Osteoblast (primary cell): ENCODE measurements around the gene RACK1. TPM values are rescaled to one million over a fixed set of nuclear protein-coding genes. Genes with fewer than 3 reads are reported as not detected.
A peak's percentile ranks its signal among the peaks of the same experiment; 100 is the strongest.

Experiments used
- DNase-seq: peaks from one replicate; pipeline ENCODE4 v3.0.0; 2011; ENCODE audit warnings: low spot score, mixed read lengths; ENCODE audit not compliant: insufficient read length; ENCODE audit errors: missing footprints
- H2AFZ ChIP-seq: 2 replicates; pipeline ENCODE4 v1.6.0; 2011; ENCODE audit warnings: mild to moderate bottlenecking, low read length
- H3K27ac ChIP-seq: 2 replicates; pipeline ENCODE4 v1.5.1; 2011; ENCODE audit warnings: mild to moderate bottlenecking, low read depth, low read length, moderate library complexity
- H3K27me3 ChIP-seq: 2 replicates; pipeline ENCODE4 v1.6.0; 2012; ENCODE audit warnings: mild to moderate bottlenecking, control low read depth, inconsistent platforms, low read length, moderate library complexity; ENCODE audit not compliant: insufficient read depth
- H3K36me3 ChIP-seq: 2 replicates; pipeline ENCODE4 v1.5.1; 2011; ENCODE audit warnings: mild to moderate bottlenecking, low read length, control low read depth, moderate library complexity; ENCODE audit not compliant: insufficient read depth
- H3K4me1 ChIP-seq: 2 replicates; pipeline ENCODE4 v1.5.1; 2011; ENCODE audit warnings: mild to moderate bottlenecking, low read length, control low read depth, moderate library complexity; ENCODE audit not compliant: insufficient read depth
- H3K4me2 ChIP-seq: 2 replicates; pipeline ENCODE4 v1.6.0; 2011; ENCODE audit warnings: mild to moderate bottlenecking, low read length; ENCODE audit not compliant: insufficient read depth
- H3K4me3 ChIP-seq: fragments of 200-600 bp; sonication (generic); 3 replicates; pipeline ENCODE4 v1.5.1; 2012; ENCODE audit warnings: mild to moderate bottlenecking, low read length, inconsistent platforms; ENCODE audit not compliant: insufficient read depth
- H3K79me2 ChIP-seq: 2 replicates; pipeline ENCODE4 v1.6.0; 2012; ENCODE audit warnings: mild to moderate bottlenecking, low read length, control low read depth, inconsistent platforms; ENCODE audit not compliant: insufficient read depth
- H3K9me3 ChIP-seq: 2 replicates; pipeline ENCODE4 v1.5.1; 2011; ENCODE audit warnings: low read depth, low read length, control low read depth
- H4K20me1 ChIP-seq: 2 replicates; pipeline ENCODE4 v1.6.0; 2012; ENCODE audit warnings: mild to moderate bottlenecking, low read length, control low read depth; ENCODE audit not compliant: insufficient read depth
- CTCF ChIP-seq: IDR thresholded peaks from 2 replicates; pipeline ENCODE4 v1.5.1; 2011; ENCODE audit warnings: mild to moderate bottlenecking, low read depth, low read length, moderate library complexity; ENCODE audit errors: extremely low read depth
- total RNA-seq: library from RNA; depleted of rRNA; stranded (reverse); fragments of >200 nt; gene quantifications from 2 replicates; pipeline ENCODE4 v1.2.3, GENCODE V29; 2012

The RACK1 gene
- total RNA-seq, 1 donor: 4,007 TPM

- Histone ChIP-seq H4K20me1 (no peaks in the 10 kb centered on the region), H3K36me3 (no peaks in the 10 kb centered on the region), H3K27me3 (no peaks in the 10 kb centered on the region), H3K4me2 (no peak overlapping the region), H2AFZ (no peak overlapping the region), H3K9me3 (no peaks in the 10 kb centered on the region), H3K79me2 (no peaks in the 10 kb centered on the region), H3K4me1 (peaks cover 10% of the 10 kb centered on the region), H3K4me3 (no peak overlapping the region), H3K27ac (no peak overlapping the region)
- no peak for DNase-seq
- no peak for TF ChIP-seq CTCF
Measured at GRCh38 chr5:181195249-181195761, 48.4 kb downstream of the RACK1 start.

- DNase-seq: peak; percentile 72
- no peaks in the 10 kb centered on the region for H3K27me3 ChIP-seq
- H3K36me3 ChIP-seq: no peaks in the 10 kb centered on the region
- no peak overlapping the region for H3K27ac ChIP-seq
- H3K79me2 ChIP-seq: no peaks in the 10 kb centered on the region
- no peak for TF ChIP-seq CTCF
- peaks cover 14% of the 10 kb centered on the region for H3K4me1 ChIP-seq
- no peak overlapping the region for H3K4me2 ChIP-seq
- H2AFZ ChIP-seq: no peak overlapping the region
- H4K20me1 ChIP-seq: no peaks in the 10 kb centered on the region
- no peaks in the 10 kb centered on the region for H3K9me3 ChIP-seq
- H3K4me3 ChIP-seq: no peak overlapping the region
Measured at GRCh38 chr5:181194489-181195248, 49.0 kb downstream of the RACK1 start.

- Histone ChIP-seq H3K27me3 (no peaks in the 10 kb centered on the region), H3K27ac (no peak overlapping the region), H3K79me2 (no peaks in the 10 kb centered on the region), H2AFZ (no peak overlapping the region), H3K4me2 (no peak overlapping the region), H3K36me3 (no peaks in the 10 kb centered on the region), H3K4me3 (no peak overlapping the region), H3K4me1 (peaks cover 15% of the 10 kb centered on the region), H4K20me1 (no peaks in the 10 kb centered on the region), H3K9me3 (no peaks in the 10 kb centered on the region)
- no peak for TF ChIP-seq CTCF
- no peak for DNase-seq
Measured at GRCh38 chr5:181193656-181194055, 50.0 kb downstream of the RACK1 start.

- H3K27ac ChIP-seq: peak overlapping the region; percentile 26
- no peak for TF ChIP-seq CTCF
Measured at GRCh38 chr5:181192337-181193046, 51.2 kb downstream of the RACK1 start.

More at GRCh38 chr5:181192337-181193046, 51.2 kb downstream of the RACK1 start:
- H3K27me3 ChIP-seq: no peaks in the 10 kb centered on the region
- peaks cover 20% of the 10 kb centered on the region for H3K4me1 ChIP-seq
- no peaks in the 10 kb centered on the region for H3K79me2 ChIP-seq
- peak overlapping the region; percentile 71 for H3K4me3 ChIP-seq
- DNase-seq: peak; percentile 81
- no peaks in the 10 kb centered on the region for H3K36me3 ChIP-seq
- peak overlapping the region; percentile 27 for H2AFZ ChIP-seq
- peaks cover 3% of the 10 kb centered on the region for H4K20me1 ChIP-seq
- no peaks in the 10 kb centered on the region for H3K9me3 ChIP-seq
- peak overlapping the region; percentile 87 for H3K4me2 ChIP-seq
